Stimulated activated CD4-positive, alpha-beta T cell treated with anti-CD3 and anti-CD28 coated beads, Interleukin-15, amount 100 ng/mL, for 1 hour (primary cell): ENCODE measurements around the gene CBLB.

Experiments
- DNase-seq, 2 donors: peaks; one replicate each; pipeline ENCODE4 v3.0.0-alpha.2; 2020; ENCODE audit warnings: low read depth in 1 of 2, low spot score in 1 of 2

Gene CBLB

DNA sequence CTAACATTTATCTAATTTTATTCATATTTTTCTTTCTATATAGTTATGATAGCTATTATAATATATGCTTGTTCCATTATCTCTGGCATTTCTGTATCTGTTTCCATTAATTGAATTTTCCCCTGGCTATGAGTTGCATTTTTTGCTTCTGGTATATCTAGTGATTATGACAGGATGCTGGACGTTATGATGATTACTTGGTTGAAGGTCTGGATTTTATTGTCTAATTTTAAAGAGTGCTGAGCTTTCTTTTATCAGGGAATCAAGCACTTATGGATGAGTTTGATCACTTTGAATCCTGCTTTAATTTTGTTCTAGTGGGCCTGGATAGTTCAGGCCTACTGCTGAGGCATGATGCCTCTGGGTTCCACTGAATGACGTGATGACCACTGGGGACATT, 229.7 kb downstream of the CBLB start:
- no peak for DNase-seq

DNA sequence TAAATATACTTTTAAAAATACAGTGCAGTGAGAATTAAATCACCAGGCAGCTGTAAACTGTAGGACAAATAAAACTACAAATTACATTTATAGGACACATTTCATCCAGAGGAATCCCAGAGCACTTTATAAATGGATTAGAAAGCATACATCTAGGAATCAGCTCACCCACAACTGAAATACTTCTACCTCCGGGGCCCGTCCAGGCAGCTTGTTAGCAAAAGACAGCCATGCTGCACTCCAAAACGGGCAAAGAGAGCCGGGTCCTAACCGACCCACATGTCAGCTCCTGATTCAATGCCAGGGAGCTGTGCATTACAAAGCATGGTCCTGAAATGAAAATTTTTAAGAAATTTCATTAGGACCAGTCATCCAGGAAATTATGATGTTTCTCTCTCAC, 234.1 kb downstream of the CBLB start:
- no peak for DNase-seq

DNA sequence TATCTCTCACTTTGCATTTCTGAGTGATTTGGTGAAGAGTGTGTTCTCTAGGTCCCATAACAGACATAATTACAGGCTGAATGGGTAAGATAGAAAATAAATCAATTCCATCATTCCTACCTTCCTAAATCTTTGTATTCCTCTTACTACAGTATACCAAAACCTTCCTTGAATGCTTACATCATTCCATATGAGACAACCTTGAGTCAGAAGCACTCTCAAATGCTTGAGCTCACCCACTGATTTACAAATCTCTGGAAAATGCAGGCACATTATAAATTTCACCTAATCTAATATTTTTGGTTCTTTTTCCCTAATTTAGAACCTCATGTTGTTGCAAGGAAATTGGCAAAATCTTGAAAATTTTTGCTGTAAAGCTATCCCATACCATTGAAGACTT, 239.1 kb downstream of the CBLB start:
- no peak for DNase-seq

DNA sequence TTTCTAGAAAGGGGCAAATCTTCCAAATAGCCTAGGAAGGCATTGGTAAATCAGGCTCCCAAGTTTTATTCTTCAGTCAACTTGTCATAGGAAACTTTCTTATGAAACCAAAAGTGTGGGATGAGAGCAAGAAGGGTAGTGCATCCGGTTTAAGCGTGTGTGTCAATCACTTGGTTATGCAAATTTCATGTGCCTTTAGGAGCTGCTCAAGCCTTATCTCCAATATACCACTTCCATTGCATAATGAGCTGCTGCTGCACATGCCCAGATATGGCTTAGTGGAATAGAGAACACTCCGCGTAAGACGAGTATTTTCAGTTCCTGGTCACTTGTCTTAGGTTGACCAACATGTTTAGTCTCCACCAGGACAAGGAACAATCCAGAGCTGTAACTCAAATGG, 242.1 kb downstream of the CBLB start:
- DNase-seq = no peak

DNA sequence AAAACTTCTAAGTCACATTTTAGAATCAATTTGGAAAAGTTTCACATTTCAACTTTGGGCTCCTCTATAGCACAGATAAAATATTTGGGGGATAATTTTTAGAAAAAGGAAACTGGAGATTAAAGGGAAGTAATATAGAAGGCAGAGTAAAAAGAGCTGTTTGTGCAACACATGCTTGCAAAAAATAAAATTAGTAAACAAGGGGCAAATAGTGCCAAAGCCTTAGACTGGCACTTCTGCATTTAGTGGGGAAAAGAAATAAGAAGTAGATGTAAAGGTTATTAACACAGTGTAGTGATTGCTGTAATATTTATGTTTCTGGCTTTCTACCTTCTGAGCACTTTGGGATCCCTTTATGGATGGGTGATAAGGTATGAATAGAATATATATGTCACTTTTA, 246.6 kb downstream of the CBLB start:
- DNase-seq = no peak

DNA sequence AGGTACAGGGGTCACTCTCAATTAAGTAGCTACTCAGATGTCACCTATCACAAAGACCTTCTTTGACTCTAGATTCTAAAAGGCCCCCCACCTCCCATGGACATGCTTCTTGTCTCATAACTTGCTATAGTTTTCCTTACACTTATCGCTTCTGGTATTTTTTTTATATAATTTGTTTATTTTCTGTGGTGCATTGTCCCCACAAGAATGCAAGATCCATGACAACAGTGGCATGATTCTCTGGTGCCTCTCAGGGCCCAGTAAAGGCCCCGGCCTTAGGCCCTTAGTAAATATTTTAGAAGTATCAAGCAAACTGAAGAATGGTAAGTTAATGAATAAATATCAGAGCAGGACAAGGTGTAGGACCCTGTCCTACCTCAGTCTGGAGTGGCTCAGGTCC, 248.6 kb downstream of the CBLB start:
- DNase-seq = no peak

DNA sequence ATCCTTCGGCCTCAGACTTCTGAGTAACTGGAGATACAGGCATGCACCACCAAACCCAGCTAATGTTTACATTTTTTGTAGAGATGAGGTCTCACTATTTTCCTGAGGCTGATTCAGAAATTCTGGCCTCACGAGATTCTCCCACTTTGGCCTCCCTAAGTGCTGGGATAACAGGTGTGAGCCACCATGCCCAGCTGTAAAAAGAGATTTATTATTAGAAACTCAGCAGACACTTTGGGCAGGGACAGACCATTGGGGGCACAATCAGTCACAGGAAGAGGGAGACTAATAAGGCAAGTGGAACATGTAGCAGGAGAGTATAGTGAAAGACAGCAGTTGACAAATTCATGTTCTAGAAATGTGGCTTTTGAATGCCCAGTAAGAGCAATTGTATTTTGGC, 249.2 kb downstream of the CBLB start:
- DNase-seq = no peak

DNA sequence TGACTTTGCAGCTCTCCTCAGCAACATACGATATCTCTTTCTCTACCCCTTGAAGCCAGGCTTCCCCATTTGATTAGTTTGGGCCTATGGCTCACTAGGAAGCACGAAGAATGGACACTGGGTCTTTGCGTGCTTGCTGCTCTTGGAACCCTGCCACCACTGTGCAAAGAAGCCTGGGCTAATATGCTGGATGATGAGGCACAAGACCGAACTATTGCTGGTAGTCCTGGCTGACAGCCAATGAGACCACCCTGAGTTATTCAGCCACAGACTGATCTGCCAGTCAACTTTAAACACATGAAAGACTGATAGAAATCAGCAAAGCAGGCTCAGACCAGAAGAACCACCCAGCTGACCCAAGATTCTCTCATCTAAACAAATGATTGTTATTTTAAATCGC, 250.3 kb downstream of the CBLB start:
- no peak for DNase-seq

DNA sequence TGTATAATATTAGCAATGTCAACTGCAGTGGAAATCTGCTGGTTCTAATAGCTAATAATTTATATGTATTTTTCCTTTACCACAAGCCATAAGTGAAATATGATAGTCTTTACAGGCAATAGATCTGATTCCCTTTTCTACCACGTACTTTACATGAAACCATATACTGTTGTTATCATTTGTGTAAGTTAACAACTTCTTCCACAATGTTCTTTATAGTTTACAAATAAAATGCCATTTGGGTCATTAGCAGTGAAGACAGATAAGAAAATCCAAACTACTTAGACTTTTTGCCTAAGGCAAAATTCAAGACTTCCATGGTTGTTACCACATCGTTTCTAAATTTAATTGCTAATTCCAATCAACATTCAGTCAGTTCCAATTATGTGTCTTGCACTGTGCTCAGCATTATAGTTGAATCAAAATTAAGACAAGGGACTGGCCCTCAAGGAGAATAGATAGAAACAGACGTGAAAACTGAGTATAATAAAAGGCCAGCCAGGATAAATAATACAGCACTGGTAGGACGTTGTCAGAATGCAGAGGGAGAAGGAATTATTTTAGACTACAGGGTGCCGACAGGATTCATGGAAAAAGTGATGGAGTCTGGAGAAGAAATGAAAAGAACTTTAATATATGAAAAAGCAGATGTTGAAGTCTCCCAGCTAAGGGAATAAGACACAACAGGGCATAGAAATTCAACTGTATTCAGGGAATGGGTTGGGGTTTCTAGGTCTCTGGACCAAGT, 252.3 kb downstream of the CBLB start:
- DNase-seq = no peak

DNA sequence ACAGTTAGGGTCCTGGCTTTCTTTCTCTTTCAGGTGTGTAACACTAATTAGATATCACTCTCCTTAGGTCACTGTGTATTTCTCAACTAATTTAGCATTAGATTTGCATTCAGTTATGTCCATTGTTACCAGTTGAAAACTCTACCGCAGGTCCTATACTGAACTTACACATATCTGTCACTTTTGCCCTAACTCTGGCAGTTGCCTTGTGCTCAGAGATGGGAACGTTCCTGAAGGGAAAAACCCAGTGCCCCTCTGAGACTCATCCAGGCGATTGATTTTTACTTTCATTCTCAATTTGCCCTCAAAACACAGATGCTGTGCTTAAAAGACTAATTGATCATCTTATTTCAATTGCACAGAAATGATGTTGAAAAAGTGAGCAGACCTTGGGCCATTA, 253.0 kb downstream of the CBLB start:
- no peak for DNase-seq

DNA sequence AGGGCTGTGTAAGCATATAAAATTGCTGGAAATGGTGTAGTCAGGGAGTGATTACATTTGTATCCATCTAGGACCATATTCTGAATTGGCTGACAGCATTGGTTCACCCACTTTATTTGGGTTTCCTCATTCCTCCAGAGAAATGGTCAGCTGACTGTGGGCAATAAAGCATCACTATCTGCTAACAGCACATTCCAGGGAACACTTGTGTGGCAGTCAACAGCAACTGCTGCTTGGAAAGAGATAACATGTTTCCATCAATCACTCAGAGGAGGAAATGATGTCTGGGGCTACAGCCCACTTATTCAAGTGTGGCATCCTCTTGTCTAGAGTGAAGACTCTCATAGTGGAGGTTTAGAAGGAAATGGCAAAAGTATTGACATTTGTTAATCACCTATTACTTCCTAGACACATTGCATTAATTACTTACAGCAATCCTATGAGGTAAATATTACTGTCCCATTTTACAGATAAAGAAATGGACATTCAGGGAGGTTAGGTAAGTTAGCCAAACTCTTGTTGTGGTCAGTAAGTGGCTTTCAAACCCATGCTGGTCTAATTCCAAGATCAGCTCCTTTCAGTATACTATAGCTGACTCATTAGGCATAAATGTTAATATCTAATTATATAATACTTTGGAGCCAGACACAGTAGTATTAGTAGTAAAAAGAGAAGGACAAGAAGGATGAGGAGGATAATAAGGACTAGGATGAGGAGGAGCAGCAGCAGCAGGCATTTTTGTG, 254.4 kb downstream of the CBLB start:
- no peak for DNase-seq

DNA sequence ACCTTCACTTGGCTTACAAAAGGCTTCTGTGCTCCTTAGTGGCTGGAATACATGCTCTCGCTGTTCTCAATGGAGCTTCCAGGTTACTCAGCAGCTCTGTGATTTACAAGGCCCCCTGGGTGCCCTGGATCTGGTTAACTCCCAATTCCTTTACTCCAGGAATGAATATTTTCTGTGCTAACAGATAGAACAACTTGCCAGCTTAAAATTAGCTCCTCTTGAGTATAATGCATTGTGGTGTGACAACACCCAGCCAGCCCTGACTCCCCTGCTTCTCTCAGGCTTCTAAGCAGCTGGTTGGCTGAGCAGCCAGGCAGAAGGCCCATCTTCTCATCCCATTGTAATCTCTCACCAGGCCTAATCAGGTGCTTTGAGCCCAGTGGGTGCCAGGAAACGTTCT, 255.7 kb downstream of the CBLB start:
- no peak for DNase-seq

DNA sequence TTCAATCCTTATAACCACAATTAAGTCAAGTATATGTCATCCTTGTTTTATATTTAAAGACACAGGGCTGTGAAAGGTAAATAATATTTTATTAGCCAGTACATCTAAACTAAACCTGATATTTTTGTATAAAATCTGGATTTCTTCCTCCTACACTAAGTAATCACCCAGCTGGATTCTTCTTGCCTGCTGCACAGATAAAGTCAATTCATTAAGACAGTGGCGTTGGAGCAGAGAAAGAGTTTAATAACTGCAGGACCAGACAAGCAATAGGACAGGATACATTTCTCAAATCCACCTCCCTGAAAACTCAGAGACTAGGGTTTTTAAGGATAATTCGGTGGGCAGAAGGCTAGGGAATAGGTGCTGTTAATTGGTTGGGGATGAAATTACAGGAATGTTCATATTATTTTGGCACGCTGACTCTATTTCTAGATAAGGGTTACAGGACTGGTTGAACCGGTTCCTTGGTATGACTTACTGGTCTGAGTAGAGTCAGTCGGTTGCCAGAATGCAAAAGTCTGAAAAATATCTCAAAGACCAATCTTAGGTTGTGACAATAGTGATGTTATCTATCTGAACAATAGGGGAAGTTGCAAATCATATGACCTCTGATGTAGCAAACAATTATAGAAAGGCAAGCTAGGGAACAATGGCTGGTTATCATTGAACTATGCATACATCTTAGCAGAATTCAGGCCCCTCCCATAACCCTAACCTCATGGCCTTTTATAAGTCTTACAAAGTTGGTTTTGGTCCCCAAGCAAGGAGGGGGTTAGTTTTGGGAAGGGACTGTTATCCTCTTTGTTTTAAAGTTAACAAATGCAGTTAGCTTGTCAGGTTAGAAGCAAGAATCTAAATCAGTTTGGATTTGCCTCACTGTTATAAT, 257.3 kb downstream of the CBLB start:
- no peak for DNase-seq

DNA sequence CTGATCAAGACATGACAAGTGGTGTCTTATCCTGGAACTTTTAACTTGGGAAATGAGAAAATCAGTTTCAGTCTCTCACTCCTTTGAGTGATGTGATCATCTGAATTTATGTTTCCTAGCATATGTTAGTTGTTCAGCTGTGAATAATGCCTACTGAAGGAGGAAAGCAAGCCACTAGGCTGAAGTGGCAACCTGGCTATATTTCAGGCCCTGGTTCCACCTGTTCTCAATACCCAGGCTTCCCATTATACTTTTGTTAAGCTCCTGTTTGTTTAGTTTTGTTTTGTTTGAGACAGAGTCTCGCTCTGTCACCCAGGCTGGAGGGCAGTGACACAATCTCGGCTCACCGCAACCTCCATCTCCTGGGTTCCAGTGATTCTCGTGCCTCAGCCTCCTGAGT, 258.3 kb downstream of the CBLB start:
- no peak for DNase-seq

DNA sequence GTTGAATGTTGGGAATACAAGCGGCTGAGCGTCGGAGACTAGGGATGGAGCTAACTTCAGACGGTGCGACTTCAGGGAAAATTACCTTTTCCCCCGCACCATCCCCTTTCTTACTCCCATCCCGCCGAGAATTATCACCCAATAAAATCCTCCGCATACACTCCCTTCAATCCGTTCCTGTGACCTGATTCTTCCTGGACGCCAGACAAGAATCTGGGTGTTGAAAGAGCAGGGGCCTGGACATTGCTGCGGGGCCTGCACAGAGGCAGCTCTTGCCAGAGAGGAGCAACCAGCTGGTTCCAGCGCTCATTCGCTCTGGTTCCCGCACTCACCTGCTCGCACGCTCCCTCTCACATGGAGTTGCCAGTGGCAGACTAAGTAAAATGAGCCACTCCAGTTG, 260.2 kb downstream of the CBLB start:
- no peak for DNase-seq

DNA sequence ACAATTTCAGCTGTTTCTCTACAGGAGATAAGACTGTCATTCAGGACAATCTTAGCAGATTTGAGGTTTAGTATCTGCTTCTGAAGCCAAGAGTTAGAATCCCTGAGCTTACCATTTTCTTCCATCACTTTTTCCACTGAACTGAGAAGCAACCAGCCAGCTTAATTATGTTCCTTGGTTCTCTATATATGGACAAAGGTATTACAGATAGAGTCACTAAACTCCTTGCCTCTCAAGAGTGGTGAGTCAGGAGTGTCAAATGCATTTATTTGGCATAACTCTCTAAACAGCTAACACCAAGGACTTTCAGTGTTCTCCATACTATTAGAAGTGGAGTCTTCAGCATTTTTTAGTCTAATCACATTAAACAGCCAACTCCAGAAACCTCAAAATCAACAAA, 262.8 kb downstream of the CBLB start:
- no peak for DNase-seq
